ENCODE data around the gene OVCA2.

The OVCA2 gene

DNA sequence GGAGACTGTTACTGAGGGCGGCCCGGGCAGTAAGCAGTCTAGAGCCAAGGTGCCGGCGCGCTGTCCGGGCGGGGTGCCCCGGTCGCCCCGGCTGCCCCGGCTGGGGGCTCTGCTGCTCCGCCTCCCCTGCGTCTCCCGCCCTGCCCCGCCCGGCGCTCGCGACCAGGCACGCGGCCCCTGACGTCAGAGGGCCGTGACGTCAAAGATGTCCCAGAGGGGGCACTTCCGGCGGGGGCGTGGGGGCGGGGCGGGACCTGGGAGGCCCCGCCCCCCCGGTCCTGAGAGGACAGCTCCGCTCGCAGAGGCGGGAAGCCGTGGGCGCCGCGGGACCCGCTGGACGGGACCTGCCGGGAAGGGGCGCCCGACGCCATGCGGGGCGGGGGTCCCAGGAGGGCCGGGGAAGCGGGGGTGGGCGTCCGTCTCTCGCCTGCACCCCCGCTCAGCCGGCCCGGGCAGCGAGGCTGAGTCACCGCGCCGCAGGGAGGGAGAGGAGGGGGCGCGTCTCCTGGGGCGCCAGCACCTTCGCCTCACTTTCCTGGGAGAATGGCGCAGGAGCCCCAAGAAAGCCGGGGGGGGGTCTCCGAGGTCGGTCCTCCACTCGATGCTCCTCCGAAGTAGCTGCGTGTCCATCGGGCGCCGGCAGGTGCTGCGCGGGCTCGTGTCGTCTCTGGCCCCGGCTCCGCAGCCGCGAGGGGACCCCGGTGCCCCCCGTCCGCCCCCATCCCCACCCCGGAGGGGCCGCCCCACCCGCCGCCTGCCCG is 8.7 kb downstream of the OVCA2 start:
- Histone ChIP-seq H3K4me2 (ENCODE audit: low read depth, low read length, poor library complexity, severe bottlenecking) (peak overlapping the region; percentile 53), H3K4me1 (ENCODE audit: insufficient read depth, low read length, poor library complexity, severe bottlenecking) (peaks cover 22% of the 10 kb centered on the region), H2AFZ (ENCODE audit: low read length) (no peak overlapping the region)

DNA sequence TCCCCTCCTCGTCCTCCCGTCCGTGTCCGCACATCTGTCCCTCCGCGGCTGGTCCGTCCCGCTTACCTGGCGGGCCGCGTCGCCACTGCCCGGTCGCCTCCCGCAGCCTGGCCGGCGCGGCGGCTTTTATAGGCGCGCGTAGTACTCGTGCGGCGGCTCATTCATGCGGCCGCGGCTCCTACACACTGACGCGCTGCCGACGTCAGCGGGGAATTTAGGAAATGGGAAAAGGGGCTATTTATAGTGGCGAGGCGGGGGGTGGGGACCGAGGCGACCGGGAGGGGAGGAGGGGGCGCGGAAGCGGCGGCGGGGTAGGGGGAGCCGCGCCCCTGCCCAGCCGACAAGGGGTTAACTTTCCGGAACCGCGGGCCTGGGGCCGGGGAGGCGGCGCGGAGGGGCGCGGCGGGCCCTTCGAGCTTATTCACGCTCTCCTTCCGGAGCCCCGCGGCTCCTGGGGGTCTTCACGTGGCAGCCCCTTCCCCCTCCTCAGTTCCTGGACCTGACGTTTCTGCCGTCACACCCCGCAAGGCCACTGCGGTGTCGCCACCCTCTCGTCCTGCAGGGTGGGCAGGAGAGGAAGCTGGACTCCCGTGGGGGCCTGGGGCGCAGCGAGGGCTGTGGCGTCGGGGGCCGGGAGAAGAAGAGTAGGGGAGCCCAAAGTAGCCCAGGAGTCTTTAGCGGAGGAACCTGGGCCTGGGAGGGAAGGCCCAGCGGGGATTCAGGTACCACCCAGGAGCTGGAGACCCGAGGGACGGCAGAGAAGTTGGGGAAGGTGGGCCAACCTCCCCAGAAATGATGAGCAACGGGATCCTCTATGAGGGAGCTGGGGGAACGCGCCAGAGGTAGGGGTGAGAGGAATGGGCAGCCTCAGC is 9.5 kb downstream of the OVCA2 start:
- Histone ChIP-seq H3K4me3 (ENCODE audit: low read length, poor library complexity, severe bottlenecking) (no peak overlapping the region), H3K9me3 (ENCODE audit: insufficient read depth, low read depth, low read length) (no peaks in the 10 kb centered on the region), H3K4me1 (ENCODE audit: insufficient read depth, low read length, poor library complexity, severe bottlenecking) (peaks cover 22% of the 10 kb centered on the region), H2AFZ (ENCODE audit: low read length) (no peak overlapping the region), H3K9ac (ENCODE audit: low read depth, low read length, poor library complexity, severe bottlenecking) (no peak overlapping the region), H3K4me2 (ENCODE audit: low read depth, low read length, poor library complexity, severe bottlenecking) (no peak overlapping the region), H3K9me2 (replicated peaks; ENCODE audit: low read depth, low read length) (no peaks in the 10 kb centered on the region), H4K20me1 (ENCODE audit: insufficient read depth, low read length, poor library complexity, severe bottlenecking) (peaks cover 6% of the 10 kb centered on the region), H3K79me2 (ENCODE audit: insufficient read depth, low read length) (no peaks in the 10 kb centered on the region), H3F3A (ENCODE audit: low read depth) (no peaks in the 10 kb centered on the region), H3K27me3 (ENCODE audit: insufficient read depth, low read length, poor library complexity, severe bottlenecking) (no peaks in the 10 kb centered on the region), H3K36me3 (ENCODE audit: insufficient read depth, low read length) (no peaks in the 10 kb centered on the region)
- TF ChIP-seq, protein P1, sequence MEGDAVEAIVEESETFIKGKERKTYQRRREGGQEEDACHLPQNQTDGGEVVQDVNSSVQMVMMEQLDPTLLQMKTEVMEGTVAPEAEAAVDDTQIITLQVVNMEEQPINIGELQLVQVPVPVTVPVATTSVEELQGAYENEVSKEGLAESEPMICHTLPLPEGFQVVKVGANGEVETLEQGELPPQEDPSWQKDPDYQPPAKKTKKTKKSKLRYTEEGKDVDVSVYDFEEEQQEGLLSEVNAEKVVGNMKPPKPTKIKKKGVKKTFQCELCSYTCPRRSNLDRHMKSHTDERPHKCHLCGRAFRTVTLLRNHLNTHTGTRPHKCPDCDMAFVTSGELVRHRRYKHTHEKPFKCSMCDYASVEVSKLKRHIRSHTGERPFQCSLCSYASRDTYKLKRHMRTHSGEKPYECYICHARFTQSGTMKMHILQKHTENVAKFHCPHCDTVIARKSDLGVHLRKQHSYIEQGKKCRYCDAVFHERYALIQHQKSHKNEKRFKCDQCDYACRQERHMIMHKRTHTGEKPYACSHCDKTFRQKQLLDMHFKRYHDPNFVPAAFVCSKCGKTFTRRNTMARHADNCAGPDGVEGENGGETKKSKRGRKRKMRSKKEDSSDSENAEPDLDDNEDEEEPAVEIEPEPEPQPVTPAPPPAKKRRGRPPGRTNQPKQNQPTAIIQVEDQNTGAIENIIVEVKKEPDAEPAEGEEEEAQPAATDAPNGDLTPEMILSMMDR (conservative IDR thresholded peaks at IDR 0.05; ENCODE audit: low read length), result no peak
- no peak for TF ChIP-seq EZH2phosphoT487 (IDR thresholded peaks at IDR 0.05; ENCODE audit: borderline replicate concordance)

More for the DNA sequence above, 8.7 kb downstream of the OVCA2 start:
- H3K79me2 ChIP-seq (ENCODE audit: insufficient read depth, low read length), result no peaks in the 10 kb centered on the region
- no peak overlapping the region for H3K9ac ChIP-seq (ENCODE audit: low read depth, low read length, poor library complexity, severe bottlenecking)
- H3K9me2 ChIP-seq (replicated peaks; ENCODE audit: low read depth, low read length), result no peaks in the 10 kb centered on the region
- no peaks in the 10 kb centered on the region for H3K36me3 ChIP-seq (ENCODE audit: insufficient read depth, low read length)
- H3K9me3 ChIP-seq (ENCODE audit: insufficient read depth, low read depth, low read length), result no peaks in the 10 kb centered on the region
- H4K20me1 ChIP-seq (ENCODE audit: insufficient read depth, low read length, poor library complexity, severe bottlenecking), result peaks cover 6% of the 10 kb centered on the region
- no peaks in the 10 kb centered on the region for H3K27me3 ChIP-seq (ENCODE audit: insufficient read depth, low read length, poor library complexity, severe bottlenecking)
- H3K4me3 ChIP-seq (ENCODE audit: low read length, poor library complexity, severe bottlenecking), result peak overlapping the region; percentile 69
- no peaks in the 10 kb centered on the region for H3F3A ChIP-seq (ENCODE audit: low read depth)
- TF ChIP-seq, protein P1 (conservative IDR thresholded peaks at IDR 0.05; ENCODE audit: low read length), result no peak
- TF ChIP-seq EZH2phosphoT487 (IDR thresholded peaks at IDR 0.05; ENCODE audit: borderline replicate concordance), result no peak

DNA sequence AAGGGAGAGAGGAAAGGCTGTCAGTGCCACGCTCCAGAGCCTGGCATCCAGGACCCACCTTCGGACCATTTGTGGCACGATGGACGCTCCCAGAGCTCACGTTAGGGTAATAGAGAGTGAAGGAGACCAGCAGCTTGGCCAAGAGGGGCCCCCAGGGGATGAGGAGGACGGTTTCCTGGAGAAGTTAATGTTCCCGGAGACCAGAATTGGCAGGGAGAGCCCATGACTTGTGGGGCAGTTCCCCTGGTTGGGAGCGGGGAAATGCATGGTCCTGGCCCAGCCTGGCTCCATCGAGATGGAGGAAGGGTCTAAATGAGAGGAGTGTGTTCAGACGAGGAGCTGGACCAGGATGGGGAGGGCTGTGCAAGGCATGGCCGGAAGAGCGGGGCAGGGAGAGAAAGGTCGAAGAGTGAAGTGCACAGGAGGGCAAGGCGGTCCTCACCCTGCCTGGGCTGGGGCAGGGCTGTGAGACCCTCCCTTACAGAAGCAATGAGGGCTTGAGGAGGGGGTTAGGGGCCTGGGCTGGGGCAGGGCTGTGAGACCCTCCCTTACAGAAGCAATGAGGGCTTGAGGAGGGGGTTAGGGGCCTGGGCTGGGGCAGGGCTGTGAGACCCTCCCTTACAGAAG is 10.2 kb downstream of the OVCA2 start:
- H3K9ac ChIP-seq (ENCODE audit: low read depth, low read length, poor library complexity, severe bottlenecking), result no peak overlapping the region
- H4K20me1 ChIP-seq (ENCODE audit: insufficient read depth, low read length, poor library complexity, severe bottlenecking), result peaks cover 6% of the 10 kb centered on the region
- H3K9me3 ChIP-seq (ENCODE audit: insufficient read depth, low read depth, low read length), result no peaks in the 10 kb centered on the region
- no peaks in the 10 kb centered on the region for H3F3A ChIP-seq (ENCODE audit: low read depth)
- no peaks in the 10 kb centered on the region for H3K36me3 ChIP-seq (ENCODE audit: insufficient read depth, low read length)
- no peak for TF ChIP-seq EZH2phosphoT487 (IDR thresholded peaks at IDR 0.05; ENCODE audit: borderline replicate concordance)
- TF ChIP-seq, protein P1 (conservative IDR thresholded peaks at IDR 0.05; ENCODE audit: low read length), result no peak
- H3K4me3 ChIP-seq (ENCODE audit: low read length, poor library complexity, severe bottlenecking), result no peak overlapping the region
- no peak overlapping the region for H2AFZ ChIP-seq (ENCODE audit: low read length)
- no peak overlapping the region for H3K4me2 ChIP-seq (ENCODE audit: low read depth, low read length, poor library complexity, severe bottlenecking)
- H3K9me2 ChIP-seq (replicated peaks; ENCODE audit: low read depth, low read length), result no peaks in the 10 kb centered on the region
- no peaks in the 10 kb centered on the region for H3K79me2 ChIP-seq (ENCODE audit: insufficient read depth, low read length)
- H3K27me3 ChIP-seq (ENCODE audit: insufficient read depth, low read length, poor library complexity, severe bottlenecking), result no peaks in the 10 kb centered on the region
- peaks cover 22% of the 10 kb centered on the region for H3K4me1 ChIP-seq (ENCODE audit: insufficient read depth, low read length, poor library complexity, severe bottlenecking)
